GM18861 (cell line): Measurements from ENCODE around the gene CHST13.
"Not testable (repeated sequence)": the region's sequence is repeated elsewhere in the genome, so short reads cannot be mapped to it uniquely, and the experiment has no call there.

ENCODE experiments used
- ATAC-seq: cut with Tn5 transposase; IDR thresholded peaks from one replicate; pipeline ENCODE4 v1.9.1; 2021; ENCODE audit not compliant: unreplicated experiment

The CHST13 gene

GRCh38 chr3:126525091-126525852 lies 1.3 kb downstream of the CHST13 start:
- ATAC-seq: no peak

GRCh38 chr3:126525853-126526667 lies 2.1 kb downstream of the CHST13 start:
- no peak for ATAC-seq

GRCh38 chr3:126526668-126527005 lies 2.7 kb downstream of the CHST13 start:
- ATAC-seq: no peak

GRCh38 chr3:126527006-126527405 lies 3.1 kb downstream of the CHST13 start:
- no peak for ATAC-seq

GRCh38 chr3:126527455-126528211 lies 3.7 kb downstream of the CHST13 start:
- no peak for ATAC-seq

- ATAC-seq: no peak
Observed at GRCh38 chr3:126528419-126528799, 4.5 kb downstream of the CHST13 start.

GRCh38 chr3:126528800-126529541 lies 5.0 kb downstream of the CHST13 start:
- ATAC-seq: no peak

- ATAC-seq: no peak
Observed at GRCh38 chr3:126529585-126530170, 5.7 kb downstream of the CHST13 start.

GRCh38 chr3:126530171-126531050 lies 6.5 kb downstream of the CHST13 start:
- ATAC-seq: no peak

GRCh38 chr3:126531051-126531330 lies 7.0 kb downstream of the CHST13 start:
- no peak for ATAC-seq

GRCh38 chr3:126533506-126533905 lies 9.6 kb downstream of the CHST13 start:
- no peak for ATAC-seq

GRCh38 chr3:126534716-126535115 lies 10.8 kb downstream of the CHST13 start:
- not testable (repeated sequence) for ATAC-seq

- no peak for ATAC-seq
Observed at GRCh38 chr3:126535636-126536035, 11.7 kb downstream of the CHST13 start.

GRCh38 chr3:126536126-126536525 lies 12.2 kb downstream of the CHST13 start:
- ATAC-seq: no peak

- ATAC-seq: no peak
Observed at GRCh38 chr3:126537116-126537729, 13.3 kb downstream of the CHST13 start.

- no peak for ATAC-seq
Observed at GRCh38 chr3:126537730-126538281, 13.9 kb downstream of the CHST13 start.

- no peak for ATAC-seq
Observed at GRCh38 chr3:126538316-126538715, 14.4 kb downstream of the CHST13 start.

- ATAC-seq: no peak
Observed at GRCh38 chr3:126538966-126539365, 15.0 kb downstream of the CHST13 start.
